CD4-positive, alpha-beta T cell (primary cell): ENCODE results near the gene FEN1. TPM values are rescaled to one million over a fixed set of nuclear protein-coding genes. Genes with fewer than 3 reads are reported as not detected.

Source experiments
- ATAC-seq: fragments of 200-7000 bp; cut with Tn5 transposase; one replicate; pipeline ENCODE4 v1.10.0; 2022; ENCODE audit warnings: mild to moderate bottlenecking; ENCODE audit not compliant: poor library complexity
- CTCF ChIA-PET: fragments of 350-600 bp; sonication (Branson Sonifier 250); formaldehyde crosslinking; loops from one replicate; lab custom pipeline; 2021; ENCODE audit warnings: antibody characterized with exemption, inconsistent platforms; lab: Charles Lee
- POLR2A ChIA-PET: fragments of 350-600 bp; sonication (Branson Sonifier 250); formaldehyde crosslinking; loops from one replicate; lab custom pipeline; 2021; ENCODE audit warnings: antibody characterized with exemption, inconsistent platforms; lab: Charles Lee
- DNase-seq, 14 experiments: peaks; one replicate each; pipeline ENCODE4 v3.0.0-alpha.2; 2013 to 2020; ENCODE audit warnings: mixed read lengths in 2 of 14
- H3K27ac ChIP-seq, 2 donors: one replicate each; pipeline versions ENCODE4 v1.5.1 to v1.7.0; 2013; ENCODE audit warnings: low read length in 2 of 2, low read depth in 1 of 2, mild to moderate bottlenecking in 1 of 2
- H3K27me3 ChIP-seq, 2 experiments: 1 replicate in 1 of 2; 2 replicates in 1 of 2; pipeline versions ENCODE4 v1.6.1 to v1.7.0; 2013; ENCODE audit warnings: low read length in 2 of 2, control low read depth in 1 of 2, mild to moderate bottlenecking in 1 of 2, moderate library complexity in 1 of 2; ENCODE audit not compliant: insufficient read depth in 2 of 2, control insufficient read depth in 1 of 2
- H3K36me3 ChIP-seq: one replicate; pipeline ENCODE4 v1.6.1; 2013; ENCODE audit warnings: low read length, control low read depth; ENCODE audit not compliant: insufficient read depth
- H3K4me1 ChIP-seq: one replicate; pipeline ENCODE4 v1.6.1; 2013; ENCODE audit warnings: low read length, control low read depth; ENCODE audit not compliant: insufficient read depth
- H3K4me3 ChIP-seq: one replicate; pipeline ENCODE4 v1.5.1; 2013; ENCODE audit warnings: mild to moderate bottlenecking, low read length, moderate library complexity
- H3K9me3 ChIP-seq, 2 experiments: 1 replicate in 1 of 2; 2 replicates in 1 of 2; pipeline versions ENCODE4 v1.6.1 to v1.7.0; 2013; ENCODE audit warnings: low read length in 2 of 2, mild to moderate bottlenecking in 2 of 2, control low read depth in 1 of 2, moderate library complexity in 1 of 2; ENCODE audit not compliant: control insufficient read depth in 1 of 2, insufficient read depth in 1 of 2
- H3K27ac Mint-ChIP-seq: one replicate; pipeline ENCODE4 v1.8.0; 2020; ENCODE audit warnings: mixed read lengths
- H3K27me3 Mint-ChIP-seq: one replicate; pipeline ENCODE4 v1.8.0; 2021; ENCODE audit warnings: mixed read lengths
- H3K36me3 Mint-ChIP-seq: one replicate; pipeline ENCODE4 v1.8.0; 2021; ENCODE audit warnings: low read depth, mixed read lengths
- H3K4me1 Mint-ChIP-seq: one replicate; pipeline ENCODE4 v1.8.0; 2021; ENCODE audit warnings: low read depth, mixed read lengths
- H3K4me3 Mint-ChIP-seq: one replicate; pipeline ENCODE4 v1.8.0; 2020; ENCODE audit warnings: mild to moderate bottlenecking, mixed read lengths
- H3K9me3 Mint-ChIP-seq: one replicate; pipeline ENCODE4 v1.8.0; 2020; ENCODE audit warnings: mixed read lengths
- CTCF ChIP-seq: fragments of 200-600 bp; IDR thresholded peaks from one replicate; pipeline ENCODE4 v1.8.0; 2022; ENCODE audit warnings: antibody characterized with exemption, mild to moderate bottlenecking
- intact Hi-C, 2 experiments: fragments of 100-400 bp; cut with DNase I in 1 of 2; cut with micrococcal nuclease in 1 of 2; formaldehyde crosslinking; loops; one replicate each; pipeline versions ENCODE4 v1.15.1 to v1.9.0; 2023 to 2025; cut with DNase I, micrococcal nuclease
- total RNA-seq, 174 experiments: library from RNA in 2 of 174; stranded (reverse) in 2 of 174; gene quantifications; one replicate each; pipeline ENCODE4 v1.2.3 and lab custom pipeline; 2021 to 2026

Gene FEN1
- total RNA-seq, 2 experiments from 2014 or later = 7.5 to 9.1 TPM

DNA sequence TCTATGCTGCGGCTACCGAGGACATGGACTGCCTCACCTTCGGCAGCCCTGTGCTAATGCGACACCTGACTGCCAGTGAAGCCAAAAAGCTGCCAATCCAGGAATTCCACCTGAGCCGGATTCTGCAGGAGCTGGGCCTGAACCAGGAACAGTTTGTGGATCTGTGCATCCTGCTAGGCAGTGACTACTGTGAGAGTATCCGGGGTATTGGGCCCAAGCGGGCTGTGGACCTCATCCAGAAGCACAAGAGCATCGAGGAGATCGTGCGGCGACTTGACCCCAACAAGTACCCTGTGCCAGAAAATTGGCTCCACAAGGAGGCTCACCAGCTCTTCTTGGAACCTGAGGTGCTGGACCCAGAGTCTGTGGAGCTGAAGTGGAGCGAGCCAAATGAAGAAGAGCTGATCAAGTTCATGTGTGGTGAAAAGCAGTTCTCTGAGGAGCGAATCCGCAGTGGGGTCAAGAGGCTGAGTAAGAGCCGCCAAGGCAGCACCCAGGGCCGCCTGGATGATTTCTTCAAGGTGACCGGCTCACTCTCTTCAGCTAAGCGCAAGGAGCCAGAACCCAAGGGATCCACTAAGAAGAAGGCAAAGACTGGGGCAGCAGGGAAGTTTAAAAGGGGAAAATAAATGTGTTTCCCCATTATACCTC is 3.3 kb downstream of the FEN1 start:
- no peak for TF ChIP-seq CTCF
- Mint-ChIP-seq H3K27ac (no peak overlapping the region), H3K4me3 (no peak overlapping the region), H3K36me3 (peaks cover 20% of the 10 kb centered on the region), H3K9me3 (no peaks in the 10 kb centered on the region), H3K4me1 (peaks cover 30% of the 10 kb centered on the region), H3K27me3 (no peaks in the 10 kb centered on the region)
- no peak for DNase-seq
- Histone ChIP-seq H3K36me3 (peaks cover 14% of the 10 kb centered on the region), H3K9me3 (no peaks in the 10 kb centered on the region), H3K4me3 (no peak overlapping the region), H3K27ac (no peak overlapping the region), H3K4me1 (peaks cover 25% of the 10 kb centered on the region), H3K27me3 (no peaks in the 10 kb centered on the region)
- POLR2A ChIA-PET = interaction anchor here (1.3 to 1.8 kb wide), 3 partner anchors 21 to 312 kb away, joined by 3 to 6 read pairs (median 4); partner anchors contain the start of gene FADS1
- CTCF ChIA-PET = interaction anchor here (1.0 to 3.7 kb wide), 5 partner anchors 20 to 286 kb away, joined by 3 to 50 read pairs (median 29); partner anchors contain the start of gene FADS1
- no peak for ATAC-seq
- intact Hi-C loops = loop anchor here (2.0 to 10.0 kb wide), 6 partner anchors 101 to 869 kb away; partner anchors contain the start of genes C11orf98 (in 1 of the 2), CSKMT (in 1 of the 2) and FTH1 (in 1 of the 2)

DNA sequence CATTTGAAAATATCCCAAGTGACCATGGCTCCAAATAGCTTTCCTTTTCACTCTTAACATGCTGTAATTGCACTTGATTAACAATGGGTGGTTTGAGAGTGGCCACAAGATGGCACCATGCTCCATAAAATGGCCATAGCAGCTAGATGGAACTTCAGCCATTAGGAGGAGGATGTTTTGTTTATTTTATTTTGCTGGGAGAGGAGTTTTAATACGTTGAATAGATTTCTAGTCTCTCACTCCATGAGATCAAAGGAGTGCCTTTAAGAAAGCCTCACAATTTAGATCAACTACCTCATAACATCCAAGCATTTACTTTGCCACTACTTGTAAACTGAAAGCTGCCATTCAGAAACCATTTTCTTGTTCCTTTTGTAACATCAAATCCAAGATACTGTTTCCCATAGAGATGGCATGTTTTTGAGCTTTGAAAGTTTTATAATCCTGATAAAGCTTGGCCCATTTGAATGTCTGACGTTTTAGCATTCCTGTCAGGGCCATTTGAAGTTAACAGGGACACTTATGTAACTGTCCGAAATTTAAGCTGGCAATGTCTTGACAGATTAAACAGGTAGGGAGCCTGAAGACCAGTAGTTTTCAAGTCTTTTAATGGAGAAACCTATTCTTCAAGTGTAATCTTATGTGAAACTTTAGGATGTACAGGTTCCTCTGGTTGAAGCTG is 4.7 kb downstream of the FEN1 start:
- Mint-ChIP-seq H3K27me3 (no peaks in the 10 kb centered on the region), H3K27ac (no peak overlapping the region), H3K4me1 (peaks cover 19% of the 10 kb centered on the region), H3K4me3 (peak overlapping the region; percentile 3), H3K9me3 (no peaks in the 10 kb centered on the region), H3K36me3 (peaks cover 9% of the 10 kb centered on the region)
- Histone ChIP-seq H3K27ac (no peak overlapping the region), H3K4me3 (no peak overlapping the region), H3K4me1 (peaks cover 12% of the 10 kb centered on the region), H3K9me3 (no peaks in the 10 kb centered on the region), H3K27me3 (no peaks in the 10 kb centered on the region), H3K36me3 (peaks cover 14% of the 10 kb centered on the region)
- DNase-seq (peak; percentile 53 to 87 (median 63)), ATAC-seq (no peak)
- intact Hi-C loops = loop anchor here (1.0 to 10.0 kb wide), 8 partner anchors 100 to 867 kb away; partner anchors contain the start of genes C11orf98 (in 1 of the 2), CSKMT (in 1 of the 2) and FTH1 (in 1 of the 2)
- POLR2A ChIA-PET = interaction anchor here (0.6 to 2.0 kb wide), 11 partner anchors 15 to 315 kb away, joined by 3 to 12 read pairs (median 4); partner anchors contain the start of genes FADS1 and FTH1
- TF ChIP-seq CTCF = peak; percentile 81
- CTCF ChIA-PET = interaction anchor here (0.6 to 3.7 kb wide), 23 partner anchors 8 to 326 kb away, joined by 3 to 50 read pairs (median 4); partner anchors contain the start of genes FADS1, FADS2, FADS3 and INCENP

GRCh38 chr11:61799665-61800284 is 7.1 kb downstream of the FEN1 start:
- H3K27me3 Mint-ChIP-seq = no peaks in the 10 kb centered on the region

More at GRCh38 chr11:61799665-61800284, 7.1 kb downstream of the FEN1 start:
- H3K4me3 ChIP-seq = no peak overlapping the region
- ATAC-seq (no peak), DNase-seq (no peak)
- H3K4me1 Mint-ChIP-seq = peaks cover 6% of the 10 kb centered on the region
- intact Hi-C loops = loop anchor here (2.0 to 10.0 kb wide), 7 partner anchors 93 to 865 kb away; partner anchors contain the start of genes C11orf98 (in 1 of the 2), CSKMT (in 1 of the 2) and FTH1 (in 1 of the 2)
- no peaks in the 10 kb centered on the region for H3K27me3 ChIP-seq
- H3K36me3 ChIP-seq = peaks cover 14% of the 10 kb centered on the region
- peaks cover 6% of the 10 kb centered on the region for H3K36me3 Mint-ChIP-seq
- ChIA-PET POLR2A (interaction anchor here (0.7 kb wide), 1 partner anchor 32 kb away, joined by 3 read pairs; no protein-coding TSS in a partner anchor), CTCF (interaction anchor here (0.6 to 3.7 kb wide), 3 partner anchors 16 to 211 kb away, joined by 3 to 50 read pairs (median 4); partner anchors contain the start of gene FADS1)
- no peak overlapping the region for H3K27ac Mint-ChIP-seq
- H3K4me1 ChIP-seq = no peaks in the 10 kb centered on the region
- no peaks in the 10 kb centered on the region for H3K9me3 Mint-ChIP-seq
- TF ChIP-seq CTCF = no peak
- H3K4me3 Mint-ChIP-seq = no peak overlapping the region
- no peaks in the 10 kb centered on the region for H3K9me3 ChIP-seq
- H3K27ac ChIP-seq = no peak overlapping the region
